ENCODE results near the gene CFC1B.
"Not testable (repeated sequence)": the region's sequence is repeated elsewhere in the genome, so short reads cannot be mapped to it uniquely, and the experiment has no call there.

CFC1B gene

DNA sequence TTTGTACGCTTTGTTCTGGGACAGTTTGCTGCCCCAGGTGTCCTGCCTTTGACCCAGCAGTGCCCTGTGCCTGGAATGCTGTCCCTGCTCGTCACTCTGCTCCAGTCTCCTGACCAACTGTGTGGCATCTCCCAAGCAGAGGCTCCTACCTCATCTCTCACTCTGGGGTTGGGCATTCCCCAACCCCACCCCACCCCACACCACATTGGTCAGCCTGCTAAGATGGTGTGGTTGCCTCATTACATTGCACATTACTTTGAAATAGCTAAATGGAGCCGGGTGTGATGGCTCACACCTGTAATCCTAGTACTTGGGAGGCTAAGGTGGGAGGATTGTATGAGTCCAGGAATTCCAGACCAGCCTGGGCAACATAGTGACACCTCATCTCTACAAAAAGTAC lies 50.9 kb downstream of the CFC1B start:
- DNase-seq = not testable (repeated sequence)

DNA sequence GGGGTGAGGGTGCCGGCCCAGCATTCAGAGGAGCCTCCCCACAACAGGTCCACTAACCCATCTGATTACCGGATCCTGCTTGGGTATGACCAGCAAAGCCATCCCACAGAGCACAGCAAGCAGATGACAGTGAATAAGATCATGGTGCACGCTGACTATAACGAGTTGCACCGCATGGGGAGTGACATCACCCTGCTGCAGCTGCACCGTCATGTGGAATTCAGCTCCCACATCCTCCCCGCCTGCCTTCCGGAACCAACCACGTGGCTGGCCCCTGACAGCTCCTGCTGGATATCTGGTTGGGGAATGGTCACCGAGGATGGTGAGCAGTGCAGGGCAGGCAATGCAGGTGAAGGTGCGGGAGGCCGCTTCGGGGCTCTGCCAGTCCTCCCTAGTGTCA lies 53.2 kb downstream of the CFC1B start:
- not testable (repeated sequence) for DNase-seq

DNA sequence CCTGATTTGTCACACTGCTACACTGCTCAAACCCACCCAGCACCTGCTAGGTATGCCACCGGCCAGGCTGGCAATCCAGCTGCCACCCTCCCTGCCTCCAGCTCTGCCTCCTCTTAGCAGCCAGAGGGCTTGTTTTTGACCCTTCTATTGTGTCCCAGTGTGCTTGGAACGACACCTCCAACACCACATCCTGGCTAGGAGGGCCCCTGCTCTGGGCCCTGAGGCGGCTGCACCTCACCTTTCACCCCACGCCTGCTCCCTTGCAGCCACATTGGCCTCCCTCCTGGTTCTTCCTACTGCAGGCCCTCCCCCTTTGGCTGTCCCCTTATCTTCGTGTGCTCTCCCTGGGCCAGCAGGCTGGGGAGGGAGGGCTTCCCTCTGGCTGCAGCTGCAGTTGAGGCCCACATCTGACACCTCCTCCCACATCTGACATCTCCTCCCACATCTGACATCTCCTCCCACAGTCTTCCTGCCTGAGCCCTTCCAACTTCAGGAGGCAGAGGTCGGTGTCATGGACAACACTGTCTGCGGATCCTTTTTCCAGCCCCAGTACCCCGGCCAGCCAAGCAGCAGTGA lies 55.3 kb downstream of the CFC1B start:
- not testable (repeated sequence) for DNase-seq

DNA sequence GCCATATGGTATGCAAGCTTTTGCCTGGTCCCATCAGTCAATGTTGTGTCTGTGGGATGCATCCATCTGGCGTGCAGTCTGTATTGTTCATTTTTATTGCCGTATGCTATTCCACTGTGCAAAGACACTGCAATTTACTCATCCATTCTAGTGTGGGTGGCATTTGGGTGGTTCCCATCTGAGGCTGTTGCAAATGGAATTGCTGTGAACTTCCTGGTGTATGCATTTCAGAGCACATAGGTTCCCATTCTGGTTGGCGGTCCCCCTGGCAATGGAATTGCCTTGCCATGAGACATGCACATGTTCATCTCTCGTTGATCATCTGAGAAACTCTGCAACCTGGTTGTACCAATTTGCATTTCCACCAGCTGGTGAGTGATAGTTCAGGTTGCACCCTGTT lies 56.5 kb downstream of the CFC1B start:
- DNase-seq = not testable (repeated sequence)

Measured in CD4-positive, alpha-beta T cell treated with Interleukin-10 for 1 hour (primary cell).